Ovary (tissue), 3 donors: Measurements from ENCODE around the gene FKBP11.

ENCODE experiments used
- EP300 ChIP-seq: sonication (generic); formaldehyde crosslinking; IDR thresholded peaks from one replicate; pipeline ENCODE4 v1.6.1; 2017; ENCODE audit warnings: antibody characterized with exemption
- POLR2A ChIP-seq: fragments of 450-650 bp; IDR thresholded peaks from one replicate; pipeline ENCODE4 v1.6.1; 2017; ENCODE audit warnings: antibody characterized with exemption, mild to moderate bottlenecking, moderate library complexity
- TF ChIP-seq, protein P1 (sequence below), 3 donors: fragments of 450-650 bp in 2 of 3; fragments of 200-600 bp in 1 of 3; IDR thresholded peaks; one replicate each; pipeline versions ENCODE4 v1.5.1 to v1.8.0; 2016 to 2022; ENCODE audit warnings: antibody characterized with exemption in 3 of 3, mild to moderate bottlenecking in 1 of 3
- donor health status: DM: no; HTN: no; CAD: no.

DNA sequence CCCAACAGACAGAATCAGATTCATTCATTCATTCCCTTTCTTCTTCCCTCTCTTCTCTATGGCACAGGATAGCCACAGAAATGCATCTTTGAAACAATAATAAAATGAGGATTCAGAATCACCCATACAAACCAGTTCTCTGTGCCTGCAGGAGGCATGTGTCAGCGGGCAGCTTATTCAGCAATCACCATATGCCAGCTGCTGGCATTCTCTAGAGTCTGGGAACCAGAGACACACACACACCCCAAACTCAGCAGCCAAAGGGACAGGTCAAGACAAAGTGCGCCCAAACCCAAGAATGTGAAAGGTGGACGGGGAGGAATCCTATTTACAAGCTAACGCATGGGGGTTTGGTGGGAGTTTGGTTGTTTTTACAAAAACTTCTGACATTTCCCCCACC, 17.9 kb upstream of the FKBP11 start:
- TF ChIP-seq EP300 = no peak
- TF ChIP-seq POLR2A = no peak
- TF ChIP-seq, protein P1, sequence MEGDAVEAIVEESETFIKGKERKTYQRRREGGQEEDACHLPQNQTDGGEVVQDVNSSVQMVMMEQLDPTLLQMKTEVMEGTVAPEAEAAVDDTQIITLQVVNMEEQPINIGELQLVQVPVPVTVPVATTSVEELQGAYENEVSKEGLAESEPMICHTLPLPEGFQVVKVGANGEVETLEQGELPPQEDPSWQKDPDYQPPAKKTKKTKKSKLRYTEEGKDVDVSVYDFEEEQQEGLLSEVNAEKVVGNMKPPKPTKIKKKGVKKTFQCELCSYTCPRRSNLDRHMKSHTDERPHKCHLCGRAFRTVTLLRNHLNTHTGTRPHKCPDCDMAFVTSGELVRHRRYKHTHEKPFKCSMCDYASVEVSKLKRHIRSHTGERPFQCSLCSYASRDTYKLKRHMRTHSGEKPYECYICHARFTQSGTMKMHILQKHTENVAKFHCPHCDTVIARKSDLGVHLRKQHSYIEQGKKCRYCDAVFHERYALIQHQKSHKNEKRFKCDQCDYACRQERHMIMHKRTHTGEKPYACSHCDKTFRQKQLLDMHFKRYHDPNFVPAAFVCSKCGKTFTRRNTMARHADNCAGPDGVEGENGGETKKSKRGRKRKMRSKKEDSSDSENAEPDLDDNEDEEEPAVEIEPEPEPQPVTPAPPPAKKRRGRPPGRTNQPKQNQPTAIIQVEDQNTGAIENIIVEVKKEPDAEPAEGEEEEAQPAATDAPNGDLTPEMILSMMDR (IDR thresholded peaks at IDR 0.05) = no peak
